Endothelial cell of umbilical vein (primary cell): ENCODE measurements around the gene UGT8. TPM values are rescaled to one million over a fixed set of nuclear protein-coding genes. Genes with fewer than 3 reads are reported as not detected.

Source experiments
- BruUV-seq: library from RNA; stranded (reverse); fragments of 400-500 nt; replicated peaks from 2 replicates; lab custom pipeline; 2021; lab: Mats Ljungman, UMichigan
- CTCF ChIA-PET: fragments of 300-600, 350-600 bp; sonication (Branson Sonifier 250); formaldehyde crosslinking; loops from one replicate; lab custom pipeline; 2021; ENCODE audit warnings: antibody characterized with exemption, inconsistent platforms; lab: Charles Lee
- POLR2A ChIA-PET: fragments of 300-600, 350-600 bp; sonication (Branson Sonifier 250); formaldehyde crosslinking; loops from one replicate; lab custom pipeline; 2021; ENCODE audit warnings: antibody characterized with exemption, inconsistent platforms; lab: Charles Lee
- DNase-seq: peaks from one replicate; pipeline ENCODE4 v3.0.0-alpha.2; 2011; ENCODE audit warnings: low read depth, low spot score
- FAIRE-seq: peaks from 2 replicates; lab custom pipeline; 2011; peaks lifted over from hg19 to GRCh38; lab: Jason Lieb, UNC
- H2AFZ ChIP-seq: 2 replicates; pipeline ENCODE4 v1.6.0; 2012; ENCODE audit warnings: low read depth, low read length, control low read depth, inconsistent platforms
- H3K27ac ChIP-seq: 2 replicates; pipeline ENCODE4 v1.5.1; 2011; ENCODE audit warnings: low read depth, mild to moderate bottlenecking, control low read depth, low read length, moderate library complexity; ENCODE audit not compliant: insufficient read depth
- H3K27me3 ChIP-seq, 2 experiments: 2 replicates each; pipeline versions ENCODE4 v1.6.0 to v1.6.1; 2011; ENCODE audit warnings: low read length in 2 of 2, mixed read lengths in 1 of 2; ENCODE audit not compliant: control insufficient read depth in 2 of 2, insufficient read depth in 2 of 2
- H3K36me3 ChIP-seq, 2 experiments: 2 replicates in 1 of 2; 3 replicates in 1 of 2; pipeline ENCODE4 v1.5.1; 2011; ENCODE audit warnings: low read length in 2 of 2, mild to moderate bottlenecking in 1 of 2, moderate library complexity in 1 of 2; ENCODE audit not compliant: control insufficient read depth in 2 of 2, insufficient read depth in 2 of 2; ENCODE audit errors: extremely low read depth in 1 of 2
- H3K4me1 ChIP-seq: 3 replicates; pipeline ENCODE4 v1.5.1; 2011; ENCODE audit warnings: mild to moderate bottlenecking, low read length; ENCODE audit not compliant: control insufficient read depth, insufficient read depth; ENCODE audit errors: extremely low read depth
- H3K4me2 ChIP-seq: 2 replicates; pipeline ENCODE4 v1.6.1; 2011; ENCODE audit warnings: low read length, control low read depth, mixed read lengths; ENCODE audit not compliant: insufficient read depth
- H3K4me3 ChIP-seq, 3 experiments: fragments of 200-600 bp in 1 of 3; sonication (generic), shearing (Covaris generic) in 1 of 3; replicated peaks in 1 of 3; 2 replicates each; pipeline ENCODE4 v1.5.1; 2011 to 2016; ENCODE audit warnings: control low read depth in 3 of 3, low read length in 3 of 3, mild to moderate bottlenecking in 2 of 3, inconsistent platforms in 1 of 3, low read depth in 1 of 3, moderate library complexity in 1 of 3; ENCODE audit not compliant: insufficient read depth in 1 of 3
- H3K79me2 ChIP-seq: 2 replicates; pipeline ENCODE4 v1.6.0; 2012; ENCODE audit warnings: low read length, inconsistent platforms; ENCODE audit not compliant: control insufficient read depth, insufficient read depth
- H3K9ac ChIP-seq: replicated peaks from 2 replicates; pipeline ENCODE3; 2011; ENCODE audit warnings: low read length, control low read depth; ENCODE audit not compliant: insufficient read depth; ENCODE audit errors: extremely low read depth
- H3K9me1 ChIP-seq: replicated peaks from 3 replicates; pipeline ENCODE4 v1.6.0; 2011; ENCODE audit warnings: mild to moderate bottlenecking, low read length; ENCODE audit not compliant: control insufficient read depth, insufficient read depth; ENCODE audit errors: extremely low read depth
- H3K9me3 ChIP-seq: replicated peaks from 2 replicates; pipeline ENCODE4 v1.5.1; 2012; ENCODE audit warnings: low read length, inconsistent platforms; ENCODE audit not compliant: control insufficient read depth, insufficient read depth
- H4K20me1 ChIP-seq: replicated peaks from 2 replicates; pipeline ENCODE3; 2011; ENCODE audit warnings: mild to moderate bottlenecking, low read length; ENCODE audit not compliant: control insufficient read depth, insufficient read depth; ENCODE audit errors: extremely low read depth
- EZH2 ChIP-seq: IDR thresholded peaks from 2 replicates; pipeline ENCODE4 v1.6.1; 2012; ENCODE audit warnings: borderline replicate concordance, low read depth, mild to moderate bottlenecking, moderate library complexity, low read length, inconsistent platforms; ENCODE audit not compliant: severe bottlenecking
- FOS ChIP-seq: IDR thresholded peaks from 2 replicates; pipeline ENCODE4 v1.6.1; 2011; ENCODE audit warnings: mild to moderate bottlenecking, low read length, moderate library complexity, borderline replicate concordance; ENCODE audit not compliant: insufficient read depth
- GATA2 ChIP-seq: IDR thresholded peaks from 2 replicates; pipeline ENCODE4 v1.7.0; 2011; ENCODE audit warnings: low read depth, mild to moderate bottlenecking, moderate library complexity, mixed read lengths, low read length; ENCODE audit not compliant: insufficient read length, insufficient read depth
- JUN ChIP-seq: IDR thresholded peaks from 2 replicates; pipeline ENCODE4 v1.6.1; 2011; ENCODE audit warnings: borderline replicate concordance, low read depth; ENCODE audit not compliant: insufficient read length, insufficient read depth
- MYC ChIP-seq: IDR thresholded peaks from one replicate; pipeline ENCODE4 v1.6.1; 2011; ENCODE audit warnings: mild to moderate bottlenecking, low read depth, low read length
- POLR2A ChIP-seq: IDR thresholded peaks from 2 replicates; pipeline ENCODE4 v1.6.1; 2012; ENCODE audit warnings: low read depth, mild to moderate bottlenecking, control low read depth, low read length
- dilution Hi-C: fragments of 300-500 bp; cut with MboI; formaldehyde crosslinking; loops from one replicate; pipeline ENCODE4 v1.15.0; 2019; ENCODE audit warnings: low sequenced_read_pairs; ENCODE audit not compliant: extremely low pct_ligation_motif_present
- intact Hi-C: fragments of 100-400 bp; cut with micrococcal nuclease; formaldehyde crosslinking; loops from one replicate; pipeline ENCODE4 v1.10.0; 2022
- polyA plus RNA-seq, 4 experiments: library from polyadenylated mRNA; depleted of rRNA in 3 of 4; stranded (reverse) in 3 of 4; unstranded in 1 of 4; fragments of >200 nt; gene quantifications; 2 replicates each; pipeline versions ENCODE4 v1.2.1 to v1.2.3, GENCODE V29; 2011 to 2012; ENCODE audit warnings: missing spikeins in 1 of 4
- total RNA-seq: library from RNA; stranded (reverse); gene quantifications from 2 replicates; pipeline ENCODE4 v1.2.3, GENCODE V29; 2021
- TF ChIP-seq, protein P1 (sequence below), 2 donors: IDR thresholded peaks; 1 replicate in 1 of 2; 2 replicates in 1 of 2; pipeline ENCODE4 v1.5.1; 2011; ENCODE audit warnings: low read length in 2 of 2, mild to moderate bottlenecking in 2 of 2, moderate library complexity in 2 of 2, control low read depth in 1 of 2, inconsistent platforms in 1 of 2, low read depth in 1 of 2; ENCODE audit not compliant: insufficient read depth in 1 of 2; ENCODE audit errors: extremely low read depth in 1 of 2

UGT8 gene
- total and polyA plus RNA-seq, 2 donors (not counting 3 experiments of a cell fraction or from before 2014, with no cell fraction given) = 0.11 TPM; not detected in 1

- BruUV-seq = no TSS peak
- Histone ChIP-seq H3K27ac (no peak overlapping the region), H3K4me2 (no peak overlapping the region), H3K9me1 (no peaks in the 10 kb centered on the region), H3K36me3 (no peaks in the 10 kb centered on the region), H3K79me2 (no peaks in the 10 kb centered on the region), H3K9me3 (no peaks in the 10 kb centered on the region), H3K4me1 (peaks cover 7% of the 10 kb centered on the region), H4K20me1 (no peaks in the 10 kb centered on the region), H2AFZ (no peak overlapping the region), H3K9ac (no peak overlapping the region), H3K27me3 (peaks cover 21 to 43% of the 10 kb centered on the region in 2 experiments), H3K4me3 (no peak overlapping the region)
- DNase-seq = no peak
- POLR2A ChIA-PET = no interaction called here
- CTCF ChIA-PET = no interaction called here
- intact Hi-C loops (no loop called here), dilution Hi-C loops (no loop called here)
- TF ChIP-seq MYC (no peak), FOS (no peak), POLR2A (no peak), GATA2 (no peak), EZH2 (no peak), JUN (no peak)
- TF ChIP-seq, protein P1, sequence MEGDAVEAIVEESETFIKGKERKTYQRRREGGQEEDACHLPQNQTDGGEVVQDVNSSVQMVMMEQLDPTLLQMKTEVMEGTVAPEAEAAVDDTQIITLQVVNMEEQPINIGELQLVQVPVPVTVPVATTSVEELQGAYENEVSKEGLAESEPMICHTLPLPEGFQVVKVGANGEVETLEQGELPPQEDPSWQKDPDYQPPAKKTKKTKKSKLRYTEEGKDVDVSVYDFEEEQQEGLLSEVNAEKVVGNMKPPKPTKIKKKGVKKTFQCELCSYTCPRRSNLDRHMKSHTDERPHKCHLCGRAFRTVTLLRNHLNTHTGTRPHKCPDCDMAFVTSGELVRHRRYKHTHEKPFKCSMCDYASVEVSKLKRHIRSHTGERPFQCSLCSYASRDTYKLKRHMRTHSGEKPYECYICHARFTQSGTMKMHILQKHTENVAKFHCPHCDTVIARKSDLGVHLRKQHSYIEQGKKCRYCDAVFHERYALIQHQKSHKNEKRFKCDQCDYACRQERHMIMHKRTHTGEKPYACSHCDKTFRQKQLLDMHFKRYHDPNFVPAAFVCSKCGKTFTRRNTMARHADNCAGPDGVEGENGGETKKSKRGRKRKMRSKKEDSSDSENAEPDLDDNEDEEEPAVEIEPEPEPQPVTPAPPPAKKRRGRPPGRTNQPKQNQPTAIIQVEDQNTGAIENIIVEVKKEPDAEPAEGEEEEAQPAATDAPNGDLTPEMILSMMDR (IDR thresholded peaks at IDR 0.05; ENCODE audit: extremely low read depth in 1 of 2, insufficient read depth in 1 of 2, low read depth in 1 of 2, low read length in 2 of 2) = no peak
- no peak for FAIRE-seq
Measured at GRCh38 chr4:114601304-114602052, 2.9 kb downstream of the UGT8 start.
